SU-DHL-6 (cell line): Measurements from ENCODE around the gene ADRA2B.
"Not testable (repeated sequence)": the region's sequence is repeated elsewhere in the genome, so short reads cannot be mapped to it uniquely, and the experiment has no call there.

Source experiments
- H2AFZ ChIP-seq: fragments of 200-600 bp; sonication (generic); 2 replicates; pipeline ENCODE4 v1.6.1; 2014; ENCODE audit warnings: low read depth, mild to moderate bottlenecking, moderate library complexity, mixed read lengths, antibody characterized with exemption, low read length; ENCODE audit not compliant: severe bottlenecking
- H3F3A ChIP-seq: fragments of 200-600 bp; shearing (Covaris generic); 2 replicates; pipeline ENCODE4 v1.6.0; 2016; ENCODE audit warnings: antibody characterized with exemption, mild to moderate bottlenecking; ENCODE audit not compliant: insufficient read depth
- H3K27ac ChIP-seq: fragments of 200-600 bp; sonication (generic); 2 replicates; pipeline ENCODE4 v1.5.1; 2016; ENCODE audit warnings: low read depth, mild to moderate bottlenecking, low read length, moderate library complexity, mixed read lengths
- H3K27me3 ChIP-seq: fragments of 200-600 bp; sonication (generic), shearing (Covaris generic); 2 replicates; pipeline ENCODE4 v1.6.0; 2014; ENCODE audit warnings: mild to moderate bottlenecking, low read length
- H3K36me3 ChIP-seq: fragments of 200-600 bp; sonication (generic); 2 replicates; pipeline ENCODE4 v1.6.1; 2014; ENCODE audit warnings: mild to moderate bottlenecking, low read length, mixed read lengths
- H3K4me2 ChIP-seq: fragments of 300-600, 200-600 bp; shearing (Covaris generic), sonication (generic); 2 replicates; pipeline ENCODE4 v1.6.0; 2014; ENCODE audit warnings: low read length, low read depth, mild to moderate bottlenecking; ENCODE audit not compliant: poor library complexity, severe bottlenecking
- H3K4me3 ChIP-seq: fragments of 200-600 bp; sonication (generic); 2 replicates; pipeline ENCODE4 v1.5.1; 2014; ENCODE audit warnings: antibody characterized with exemption, low read length, mild to moderate bottlenecking, mixed read lengths; ENCODE audit not compliant: insufficient read depth, poor library complexity, severe bottlenecking
- H3K79me2 ChIP-seq: fragments of 200-600 bp; sonication (generic); 2 replicates; pipeline ENCODE4 v1.6.1; 2014; ENCODE audit warnings: mild to moderate bottlenecking, low read length, moderate library complexity; ENCODE audit not compliant: insufficient read depth
- H3K9ac ChIP-seq: fragments of 200-600 bp; sonication (generic); 2 replicates; pipeline ENCODE4 v1.7.0; 2014; ENCODE audit warnings: mild to moderate bottlenecking, low read length
- H3K9me2 ChIP-seq: fragments of 200-600 bp; sonication (generic); replicated peaks from 2 replicates; pipeline ENCODE4 v1.6.1; 2014; ENCODE audit warnings: low read length; ENCODE audit not compliant: insufficient read depth
- H3K9me3 ChIP-seq: fragments of 200-600 bp; sonication (generic); 2 replicates; pipeline ENCODE4 v1.6.1; 2014; ENCODE audit warnings: low read length, mixed read lengths; ENCODE audit not compliant: insufficient read depth
- H4K20me1 ChIP-seq: fragments of 200-600 bp; sonication (generic); 2 replicates; pipeline ENCODE4 v1.6.1; 2014; ENCODE audit warnings: low read depth, mild to moderate bottlenecking, antibody characterized with exemption, low read length, moderate library complexity, mixed read lengths
- CTCF ChIP-seq: fragments of 200-600 bp; sonication (generic); IDR thresholded peaks from one replicate; pipeline ENCODE4 v1.5.1; 2017; ENCODE audit warnings: antibody characterized with exemption, mild to moderate bottlenecking, low read length, moderate library complexity; ENCODE audit not compliant: insufficient read depth, poor library complexity, severe bottlenecking
- EZH2phosphoT487 ChIP-seq: fragments of 200-600 bp; sonication (generic), shearing (Covaris generic); conservative IDR thresholded peaks from 2 replicates; pipeline ENCODE4 v1.6.1; 2018; ENCODE audit warnings: mild to moderate bottlenecking, antibody characterized with exemption, low read length, moderate library complexity, mixed read lengths

ADRA2B gene

GRCh38 chr2:96143848-96144480 lies 27.6 kb upstream of the ADRA2B start:
- H3K9ac ChIP-seq = peak overlapping the region; percentile 98
- no peak overlapping the region for H2AFZ ChIP-seq
- H3F3A ChIP-seq = peaks cover 52% of the 10 kb centered on the region
- peak overlapping the region; percentile 80 for H3K4me2 ChIP-seq
- peaks cover 11% of the 10 kb centered on the region; the same call in 1 of the 2 replicates for H4K20me1 ChIP-seq
- no peaks in the 10 kb centered on the region for H3K27me3 ChIP-seq
- H3K9me3 ChIP-seq = no peaks in the 10 kb centered on the region
- TF ChIP-seq CTCF (no peak), EZH2phosphoT487 (no peak)
- no peaks in the 10 kb centered on the region for H3K9me2 ChIP-seq
- H3K4me3 ChIP-seq = peak overlapping the region; percentile 87
- H3K36me3 ChIP-seq = peaks cover 10% of the 10 kb centered on the region
- peaks cover 22% of the 10 kb centered on the region for H3K79me2 ChIP-seq
- peak overlapping the region; percentile 98 for H3K27ac ChIP-seq

- H3K9ac ChIP-seq = peak overlapping the region; percentile 98
- peaks cover 48% of the 10 kb centered on the region for H3F3A ChIP-seq
- H3K9me2 ChIP-seq = no peaks in the 10 kb centered on the region
- H3K27me3 ChIP-seq = no peaks in the 10 kb centered on the region
- peaks cover 22% of the 10 kb centered on the region for H3K79me2 ChIP-seq
- H3K9me3 ChIP-seq = no peaks in the 10 kb centered on the region
- peak overlapping the region; percentile 98 for H3K27ac ChIP-seq
- peaks cover 10% of the 10 kb centered on the region for H3K36me3 ChIP-seq
- peak overlapping the region; percentile 80 for H3K4me2 ChIP-seq
- H4K20me1 ChIP-seq = peaks cover 11% of the 10 kb centered on the region; the same call in 1 of the 2 replicates
- H3K4me3 ChIP-seq = peak overlapping the region; percentile 87
- TF ChIP-seq CTCF (no peak), EZH2phosphoT487 (no peak)
- H2AFZ ChIP-seq = no peak overlapping the region
Measured at GRCh38 chr2:96143231-96143847, 27.0 kb upstream of the ADRA2B start.

GRCh38 chr2:96142217-96143113 lies 26.1 kb upstream of the ADRA2B start:
- peak overlapping the region; percentile 80 for H3K4me2 ChIP-seq
- H3K27ac ChIP-seq = peak overlapping the region; percentile 98

GRCh38 chr2:96141624-96141967 lies 25.2 kb upstream of the ADRA2B start:
- not testable (repeated sequence) for H3K9me3 ChIP-seq, H3K4me2 ChIP-seq, H3K27me3 ChIP-seq, H3K9me2 ChIP-seq, H3K4me3 ChIP-seq, H2AFZ ChIP-seq, H3K9ac ChIP-seq, H3K36me3 ChIP-seq, H3K27ac ChIP-seq
- H3K79me2 ChIP-seq = peaks cover 22% of the 10 kb centered on the region
- peaks cover 11% of the 10 kb centered on the region; the same call in 1 of the 2 replicates for H4K20me1 ChIP-seq
- H3F3A ChIP-seq = peaks cover 32% of the 10 kb centered on the region

More at GRCh38 chr2:96142217-96143113, 26.1 kb upstream of the ADRA2B start:
- TF ChIP-seq EZH2phosphoT487 (no peak), CTCF (peak; percentile 61)
- H3K27me3 ChIP-seq = no peaks in the 10 kb centered on the region
- peaks cover 22% of the 10 kb centered on the region for H3K79me2 ChIP-seq
- H2AFZ ChIP-seq = no peak overlapping the region
- H3K9me3 ChIP-seq = no peaks in the 10 kb centered on the region
- H3K9ac ChIP-seq = peak overlapping the region; percentile 98
- peaks cover 11% of the 10 kb centered on the region; the same call in 1 of the 2 replicates for H4K20me1 ChIP-seq
- peaks cover 41% of the 10 kb centered on the region for H3F3A ChIP-seq
- H3K36me3 ChIP-seq = peaks cover 10% of the 10 kb centered on the region
- no peaks in the 10 kb centered on the region for H3K9me2 ChIP-seq
- H3K4me3 ChIP-seq = peak overlapping the region; percentile 87
